ENCODE results near the gene ANKRD13A.
"Not testable (repeated sequence)": the region's sequence is repeated elsewhere in the genome, so short reads cannot be mapped to it uniquely, and the experiment has no call there.

DNA sequence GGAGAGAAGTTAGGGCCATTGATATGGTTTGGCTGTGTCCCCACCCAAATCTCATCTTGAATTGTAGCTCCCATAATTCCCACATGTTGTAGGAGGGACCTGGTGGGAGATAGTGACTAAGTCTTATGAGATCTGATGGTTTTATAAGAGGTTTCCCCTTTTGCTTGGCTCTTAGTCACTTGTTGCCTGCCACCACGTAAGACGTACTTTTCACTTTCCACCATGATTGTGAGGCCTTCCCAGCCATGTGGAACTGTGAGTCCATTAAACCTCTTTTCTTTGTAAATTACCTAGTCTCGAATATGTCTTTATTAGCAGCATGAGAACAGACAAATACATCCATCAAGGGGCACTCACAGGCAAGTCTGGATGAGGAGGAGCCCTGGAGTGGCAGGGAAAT is 57.4 kb downstream of the ANKRD13A start:
- TF ChIP-seq CTCF, POLR2A (IDR thresholded peaks at IDR 0.05): not testable (repeated sequence)

All from tibial nerve (tissue), 3 donors.